Ascending aorta (tissue), 2 donors: ENCODE data around the gene PGAM1. TPM values are rescaled to one million over a fixed set of nuclear protein-coding genes. Genes with fewer than 3 reads are reported as not detected.

Experiments used
- DNase-seq, 2 donors: peaks; one replicate each; pipeline ENCODE4 v3.0.0-alpha.2; 2019; ENCODE audit warnings: low spot score in 2 of 2
- H3K27ac ChIP-seq, 2 donors: fragments of 200-600 bp; sonication (generic); one replicate each; pipeline ENCODE4 v1.5.1; 2016 to 2017; ENCODE audit warnings: mild to moderate bottlenecking in 1 of 2
- H3K27me3 ChIP-seq: fragments of 200-600 bp; sonication (generic); one replicate; pipeline ENCODE4 v1.5.1; 2017
- H3K36me3 ChIP-seq, 2 donors: fragments of 200-600 bp; sonication (generic); one replicate each; pipeline ENCODE4 v1.5.1; 2016
- H3K4me1 ChIP-seq, 2 donors: fragments of 200-600 bp; sonication (generic); one replicate each; pipeline ENCODE4 v1.5.1; 2016 to 2017; ENCODE audit warnings: mild to moderate bottlenecking in 1 of 2
- H3K4me3 ChIP-seq, 2 donors: fragments of 200-600 bp; sonication (generic); one replicate each; pipeline ENCODE4 v1.5.1; 2016 to 2017; ENCODE audit warnings: mild to moderate bottlenecking in 1 of 2
- H3K9me3 ChIP-seq, 2 donors: fragments of 200-600 bp; sonication (generic); one replicate each; pipeline ENCODE4 v1.5.1; 2016
- CTCF ChIP-seq, 3 experiments: fragments of 200-600 bp in 2 of 3; fragments of 450-650 bp in 1 of 3; sonication (generic) in 2 of 3; IDR thresholded peaks; one replicate each; pipeline ENCODE4 v1.5.1; 2016 to 2019; ENCODE audit warnings: antibody characterized with exemption in 3 of 3, mild to moderate bottlenecking in 1 of 3, moderate library complexity in 1 of 3
- intact Hi-C: fragments of 100-400 bp; cut with DNase I; formaldehyde crosslinking; loops from one replicate; pipeline ENCODE4 v1.15.1; 2023
- total RNA-seq: library from RNA; depleted of rRNA; stranded (reverse); fragments of >200 nt; gene quantifications from one replicate; pipeline ENCODE4 v1.1.0, GENCODE V29; 2016

The PGAM1 gene
- total RNA-seq, result 171 TPM

GRCh38 chr10:97425964-97426775, at the start of gene PGAM1:
TSS of gene PGAM1 (plus strand) at chr10:97426191. CDS start at chr10:97426308, 117 bp downstream.
- DNase-seq, result peak; percentile 85 to 97
- peaks cover 7 to 20% of the 10 kb centered on the region in 2 donors for H3K36me3 ChIP-seq
- TF ChIP-seq CTCF (IDR thresholded peaks at IDR 0.05), result peak; percentile 60 to 72 (median 69)
- H3K9me3 ChIP-seq, result no peaks in the 10 kb centered on the region
- H3K27me3 ChIP-seq, result no peaks in the 10 kb centered on the region
- H3K4me1 ChIP-seq, result peaks cover 9 to 17% of the 10 kb centered on the region in 2 donors
- intact Hi-C loops, result loop anchor here (2.0 to 10.0 kb wide), 6 partner anchors 21 to 309 kb away; partner anchors contain the start of genes ARHGAP19, EXOSC1, MMS19 and MORN4
- peak within 1 kb of the TSS; percentile 86 to 89 for H3K27ac ChIP-seq
- peak within 1 kb of the TSS; percentile 75 to 97 for H3K4me3 ChIP-seq

GRCh38 chr10:97376413-97376812, 49.6 kb upstream of the PGAM1 start:
- H3K4me3 ChIP-seq, result no peak overlapping the region
- peaks cover 41 to 61% of the 10 kb centered on the region in 2 donors for H3K36me3 ChIP-seq
- intact Hi-C loops, result no loop called here

GRCh38 chr10:97378933-97379921, 46.8 kb upstream of the PGAM1 start:
- Histone ChIP-seq H3K36me3 (peaks cover 24 to 44% of the 10 kb centered on the region in 2 donors), H3K9me3 (no peaks in the 10 kb centered on the region), H3K27me3 (no peaks in the 10 kb centered on the region), H3K4me1 (no peaks in the 10 kb centered on the region), H3K4me3 (no peak overlapping the region), H3K27ac (no peak overlapping the region)
- TF ChIP-seq CTCF (IDR thresholded peaks at IDR 0.05), result no peak
- DNase-seq, result no peak
- intact Hi-C loops, result no loop called here

More at GRCh38 chr10:97376413-97376812, 49.6 kb upstream of the PGAM1 start:
- H3K4me1 ChIP-seq, result no peaks in the 10 kb centered on the region
- no peaks in the 10 kb centered on the region for H3K27me3 ChIP-seq
- no peaks in the 10 kb centered on the region for H3K9me3 ChIP-seq
- no peak overlapping the region for H3K27ac ChIP-seq
- no peak for DNase-seq
- TF ChIP-seq CTCF (IDR thresholded peaks at IDR 0.05), result no peak

- no peaks in the 10 kb centered on the region for H3K4me1 ChIP-seq
- H3K27ac ChIP-seq, result no peak overlapping the region
- intact Hi-C loops, result no loop called here
- H3K4me3 ChIP-seq, result no peak overlapping the region
- peaks cover 24 to 51% of the 10 kb centered on the region in 2 donors for H3K36me3 ChIP-seq
- DNase-seq, result no peak
- no peaks in the 10 kb centered on the region for H3K9me3 ChIP-seq
- TF ChIP-seq CTCF (IDR thresholded peaks at IDR 0.05), result no peak
- H3K27me3 ChIP-seq, result no peaks in the 10 kb centered on the region
Observed at GRCh38 chr10:97380516-97380915, 45.5 kb upstream of the PGAM1 start.

GRCh38 chr10:97381626-97382025, 44.4 kb upstream of the PGAM1 start:
- intact Hi-C loops, result no loop called here
- H3K4me1 ChIP-seq, result no peaks in the 10 kb centered on the region
- H3K9me3 ChIP-seq, result no peaks in the 10 kb centered on the region
- H3K36me3 ChIP-seq, result peaks cover 19 to 51% of the 10 kb centered on the region in 2 donors
- H3K27me3 ChIP-seq, result no peaks in the 10 kb centered on the region
- TF ChIP-seq CTCF (IDR thresholded peaks at IDR 0.05), result no peak
- H3K4me3 ChIP-seq, result no peak overlapping the region
- no peak for DNase-seq
- no peak overlapping the region for H3K27ac ChIP-seq
